Cardiac muscle cell (in vitro differentiated cells and primary cell): ENCODE data around the gene CAMK2D. TPM values are rescaled to one million over a fixed set of nuclear protein-coding genes. Genes with fewer than 3 reads are reported as not detected.

ENCODE experiments used
- DNase-seq, 2 donors: peaks; one replicate each; pipeline versions ENCODE4 v3.0.0 to v3.0.0-alpha.2; 2010 to 2017; ENCODE audit warnings: low read depth in 1 of 2, low spot score in 1 of 2
- H3K27ac ChIP-seq: fragments of 200-600 bp; sonication (generic); 2 replicates; pipeline ENCODE4 v1.5.1; 2016
- H3K27me3 ChIP-seq: fragments of 200-600 bp; sonication (generic); 2 replicates; pipeline ENCODE4 v1.6.0; 2016; ENCODE audit warnings: control low read depth
- H3K36me3 ChIP-seq: fragments of 200-600 bp; sonication (generic); 2 replicates; pipeline ENCODE4 v1.5.1; 2016; ENCODE audit warnings: control low read depth
- H3K4me1 ChIP-seq: fragments of 200-600 bp; sonication (generic); 2 replicates; pipeline ENCODE4 v1.8.1; 2017; ENCODE audit warnings: low read depth, mild to moderate bottlenecking, mixed run types
- H3K4me3 ChIP-seq: fragments of 200-600 bp; sonication (generic); 2 replicates; pipeline ENCODE4 v1.5.1; 2016; ENCODE audit warnings: mild to moderate bottlenecking
- H3K9me3 ChIP-seq: fragments of 200-600 bp; sonication (generic); 2 replicates; pipeline ENCODE4 v1.5.1; 2017; ENCODE audit warnings: low read depth, mild to moderate bottlenecking, control low read depth
- polyA plus RNA-seq: library from polyadenylated mRNA; unstranded; fragments of >200 nt; fragmentation: Nextera tagmentation; extraction: Ambion mirVana; gene quantifications from 2 replicates; pipeline ENCODE4 v1.2.1, GENCODE V29; 2016
- total RNA-seq: library from RNA; depleted of rRNA; stranded (reverse); fragments of >200 nt; gene quantifications from 2 replicates; pipeline ENCODE4 v1.2.3, GENCODE V29; 2016
- TF ChIP-seq, protein P1 (sequence below): IDR thresholded peaks from 2 replicates; pipeline ENCODE4 v1.5.1; 2012; ENCODE audit warnings: low read depth, mild to moderate bottlenecking, low read length

CAMK2D gene
- total and polyA plus RNA-seq, 2 experiments from 2014 or later: 60.6 to 84.7 TPM

DNA sequence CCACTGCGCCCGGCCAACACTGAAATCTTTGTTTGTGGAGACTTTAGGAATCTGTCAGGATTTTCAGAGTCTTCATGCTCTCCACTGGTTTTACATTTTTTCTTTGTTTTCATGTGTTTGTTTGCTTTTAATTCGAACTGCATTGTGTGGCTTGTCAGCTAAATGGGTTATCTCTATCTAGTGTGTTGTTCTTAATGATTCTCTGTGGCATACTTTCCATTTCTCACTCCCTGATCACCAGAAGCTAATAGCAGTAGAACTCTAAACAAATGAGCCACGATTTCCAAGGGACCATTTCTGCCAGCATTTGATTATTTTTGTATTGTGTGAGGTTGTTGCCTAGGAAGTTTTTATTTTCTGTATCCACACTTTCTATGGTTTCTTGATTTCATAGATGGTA is 352.4 kb downstream of the CAMK2D start:
- H3K27ac ChIP-seq: no peak overlapping the region
- H3K4me1 ChIP-seq: no peaks in the 10 kb centered on the region
- H3K4me3 ChIP-seq: no peak overlapping the region
- no peak for DNase-seq
- H3K36me3 ChIP-seq: no peaks in the 10 kb centered on the region
- no peaks in the 10 kb centered on the region for H3K9me3 ChIP-seq
- TF ChIP-seq, protein P1, sequence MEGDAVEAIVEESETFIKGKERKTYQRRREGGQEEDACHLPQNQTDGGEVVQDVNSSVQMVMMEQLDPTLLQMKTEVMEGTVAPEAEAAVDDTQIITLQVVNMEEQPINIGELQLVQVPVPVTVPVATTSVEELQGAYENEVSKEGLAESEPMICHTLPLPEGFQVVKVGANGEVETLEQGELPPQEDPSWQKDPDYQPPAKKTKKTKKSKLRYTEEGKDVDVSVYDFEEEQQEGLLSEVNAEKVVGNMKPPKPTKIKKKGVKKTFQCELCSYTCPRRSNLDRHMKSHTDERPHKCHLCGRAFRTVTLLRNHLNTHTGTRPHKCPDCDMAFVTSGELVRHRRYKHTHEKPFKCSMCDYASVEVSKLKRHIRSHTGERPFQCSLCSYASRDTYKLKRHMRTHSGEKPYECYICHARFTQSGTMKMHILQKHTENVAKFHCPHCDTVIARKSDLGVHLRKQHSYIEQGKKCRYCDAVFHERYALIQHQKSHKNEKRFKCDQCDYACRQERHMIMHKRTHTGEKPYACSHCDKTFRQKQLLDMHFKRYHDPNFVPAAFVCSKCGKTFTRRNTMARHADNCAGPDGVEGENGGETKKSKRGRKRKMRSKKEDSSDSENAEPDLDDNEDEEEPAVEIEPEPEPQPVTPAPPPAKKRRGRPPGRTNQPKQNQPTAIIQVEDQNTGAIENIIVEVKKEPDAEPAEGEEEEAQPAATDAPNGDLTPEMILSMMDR: no peak
- H3K27me3 ChIP-seq: no peaks in the 10 kb centered on the region

- Histone ChIP-seq H3K4me3 (no peak overlapping the region), H3K9me3 (no peaks in the 10 kb centered on the region), H3K4me1 (no peaks in the 10 kb centered on the region), H3K36me3 (no peaks in the 10 kb centered on the region), H3K27ac (no peak overlapping the region), H3K27me3 (no peaks in the 10 kb centered on the region)
- TF ChIP-seq, protein P1: no peak
- DNase-seq: no peak
Observed at GRCh38 chr4:113407409-113407808, 354.1 kb downstream of the CAMK2D start.

DNA sequence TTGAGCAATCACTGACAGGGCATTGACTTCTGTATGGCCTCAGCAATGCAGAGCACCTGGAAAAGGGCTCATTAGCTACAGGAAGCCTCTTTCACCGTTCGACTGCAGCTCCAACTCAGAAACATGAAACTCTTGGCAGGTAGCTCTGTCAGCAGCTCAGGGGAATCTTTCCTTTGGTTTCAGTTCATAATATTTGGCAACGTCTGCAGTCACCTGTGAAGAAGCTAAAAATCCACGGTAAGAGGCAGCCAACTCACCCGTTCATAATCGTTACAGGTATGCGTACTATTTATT is 354.9 kb downstream of the CAMK2D start:
- TF ChIP-seq, protein P1: no peak
- Histone ChIP-seq H3K4me1 (no peaks in the 10 kb centered on the region), H3K27me3 (no peaks in the 10 kb centered on the region), H3K27ac (no peak overlapping the region), H3K36me3 (no peaks in the 10 kb centered on the region), H3K4me3 (no peak overlapping the region), H3K9me3 (no peaks in the 10 kb centered on the region)
- DNase-seq: no peak

DNA sequence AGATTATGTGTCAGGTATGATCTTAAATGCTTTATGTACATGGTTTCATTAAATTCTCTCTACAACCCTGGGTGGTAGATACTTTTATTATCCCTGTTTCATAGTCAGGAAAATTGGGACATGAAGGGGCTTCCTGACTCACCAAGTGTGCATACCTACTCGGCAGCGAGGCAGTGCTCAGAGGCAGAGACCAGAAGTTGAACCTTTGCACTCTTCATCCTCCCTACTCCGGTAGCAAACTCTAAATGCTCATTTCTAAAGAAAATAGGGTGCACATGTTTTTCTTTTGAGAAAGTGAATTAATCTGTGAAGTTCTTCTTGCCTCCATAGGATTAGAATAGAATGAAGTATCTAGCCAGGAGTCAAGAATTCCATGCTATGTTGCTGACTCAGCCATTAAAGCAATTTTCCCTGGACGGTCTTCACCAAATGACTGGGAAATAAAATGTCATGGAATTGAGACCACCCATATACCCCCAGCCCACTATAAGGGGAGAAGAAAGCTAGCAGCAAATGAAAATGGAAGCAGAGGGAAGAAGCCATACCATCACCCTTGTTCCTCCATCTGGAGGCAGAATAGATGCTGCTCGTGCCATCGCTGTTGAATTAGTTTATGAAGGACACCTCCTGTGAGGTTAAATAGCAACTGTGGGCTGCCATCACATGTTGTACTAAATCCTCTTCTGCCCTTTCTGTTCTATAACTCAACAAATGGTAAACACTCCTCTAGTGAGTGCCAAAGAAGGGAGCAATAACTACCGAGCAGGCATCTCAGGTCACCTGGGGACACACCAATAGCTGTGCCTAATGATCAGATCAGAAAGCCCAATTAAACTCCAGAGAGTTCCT is 355.4 kb downstream of the CAMK2D start:
- DNase-seq: no peak

GRCh38 chr4:113404841-113405240 is 356.7 kb downstream of the CAMK2D start:
- Histone ChIP-seq H3K27ac (no peak overlapping the region), H3K36me3 (no peaks in the 10 kb centered on the region), H3K9me3 (no peaks in the 10 kb centered on the region), H3K27me3 (no peaks in the 10 kb centered on the region), H3K4me3 (no peak overlapping the region), H3K4me1 (no peaks in the 10 kb centered on the region)
- TF ChIP-seq, protein P1: no peak
- peak in 1 of 2 donors; percentile 49 for DNase-seq

More for the DNA sequence above, 355.4 kb downstream of the CAMK2D start:
- TF ChIP-seq, protein P1: no peak
- Histone ChIP-seq H3K9me3 (no peaks in the 10 kb centered on the region), H3K4me3 (no peak overlapping the region), H3K27ac (no peak overlapping the region), H3K4me1 (no peaks in the 10 kb centered on the region), H3K27me3 (no peaks in the 10 kb centered on the region), H3K36me3 (no peaks in the 10 kb centered on the region)
